Measurements from ENCODE around the gene PBX3. TPM values are rescaled to one million over a fixed set of nuclear protein-coding genes. Genes with fewer than 3 reads are reported as not detected.
A peak's percentile ranks its signal among the peaks of the same experiment; 100 is the strongest.

The PBX3 gene
- total and polyA plus RNA-seq, 3 donors from 2014 or later = 21.0 to 56.1 (median 48.0) TPM

DNA sequence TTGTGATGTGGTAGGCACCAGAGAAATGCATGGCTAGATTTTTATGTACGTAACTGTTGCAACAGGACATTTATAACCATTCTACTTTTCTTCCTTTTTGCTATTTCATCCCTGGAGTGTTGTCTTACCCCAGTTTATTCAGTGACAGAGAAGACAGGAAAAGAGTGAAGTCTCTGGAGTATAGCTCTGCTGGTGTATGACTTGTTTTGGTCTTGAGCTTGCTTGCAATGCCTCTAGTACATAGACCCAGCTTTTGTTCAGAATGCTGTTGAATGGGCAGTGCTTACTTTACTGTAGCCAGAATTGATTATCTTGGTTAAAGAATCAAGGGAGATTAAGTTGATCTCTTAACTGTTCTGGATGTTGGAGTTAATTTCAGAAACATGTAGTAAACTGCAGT, 94.3 kb downstream of the PBX3 start:
- no peak overlapping the region for H3K27ac ChIP-seq

DNA sequence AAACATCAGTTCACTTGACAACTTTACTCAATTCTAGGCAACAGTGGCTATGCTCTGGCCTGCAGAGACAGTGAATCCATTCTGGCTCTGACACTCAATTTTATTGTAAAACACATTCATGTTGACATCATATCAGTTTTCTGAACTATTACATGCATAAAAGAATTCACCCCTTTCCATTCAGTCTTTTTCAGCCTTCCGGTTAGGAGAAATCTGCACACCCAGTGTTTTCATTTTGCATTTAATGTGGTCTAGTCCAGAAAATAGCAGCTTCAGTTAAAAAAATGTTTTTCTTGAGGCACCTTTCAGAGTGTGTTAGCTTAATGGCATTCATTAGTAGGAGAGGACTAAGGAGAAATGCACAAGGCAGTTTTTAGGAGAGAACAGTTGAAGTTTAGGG, 95.1 kb downstream of the PBX3 start:
- Histone ChIP-seq H3K4me3 (no peak overlapping the region), H3K27me3 (no peaks in the 10 kb centered on the region), H3K4me1 (no peaks in the 10 kb centered on the region), H3K9me3 (no peaks in the 10 kb centered on the region), H3K36me3 (ENCODE audit: low read depth, missing control alignments) (no peaks in the 10 kb centered on the region), H3K27ac (no peak overlapping the region)
- intact Hi-C loops (cut with DNase I; ENCODE audit: low total_unique reads) = no loop called here
- no peak for DNase-seq
- no peak for TF ChIP-seq POLR2A (IDR thresholded peaks at IDR 0.05)
- TF ChIP-seq, protein P1, sequence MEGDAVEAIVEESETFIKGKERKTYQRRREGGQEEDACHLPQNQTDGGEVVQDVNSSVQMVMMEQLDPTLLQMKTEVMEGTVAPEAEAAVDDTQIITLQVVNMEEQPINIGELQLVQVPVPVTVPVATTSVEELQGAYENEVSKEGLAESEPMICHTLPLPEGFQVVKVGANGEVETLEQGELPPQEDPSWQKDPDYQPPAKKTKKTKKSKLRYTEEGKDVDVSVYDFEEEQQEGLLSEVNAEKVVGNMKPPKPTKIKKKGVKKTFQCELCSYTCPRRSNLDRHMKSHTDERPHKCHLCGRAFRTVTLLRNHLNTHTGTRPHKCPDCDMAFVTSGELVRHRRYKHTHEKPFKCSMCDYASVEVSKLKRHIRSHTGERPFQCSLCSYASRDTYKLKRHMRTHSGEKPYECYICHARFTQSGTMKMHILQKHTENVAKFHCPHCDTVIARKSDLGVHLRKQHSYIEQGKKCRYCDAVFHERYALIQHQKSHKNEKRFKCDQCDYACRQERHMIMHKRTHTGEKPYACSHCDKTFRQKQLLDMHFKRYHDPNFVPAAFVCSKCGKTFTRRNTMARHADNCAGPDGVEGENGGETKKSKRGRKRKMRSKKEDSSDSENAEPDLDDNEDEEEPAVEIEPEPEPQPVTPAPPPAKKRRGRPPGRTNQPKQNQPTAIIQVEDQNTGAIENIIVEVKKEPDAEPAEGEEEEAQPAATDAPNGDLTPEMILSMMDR (IDR thresholded peaks at IDR 0.05) = no peak
- WGBS, 2 donors = 78 to 84% methylated on average over 1 of the region's 1 CpG

More for the DNA sequence above, 94.3 kb downstream of the PBX3 start:
- no peak for DNase-seq
- Histone ChIP-seq H3K36me3 (ENCODE audit: low read depth, missing control alignments) (no peaks in the 10 kb centered on the region), H3K9me3 (no peaks in the 10 kb centered on the region), H3K4me3 (no peak overlapping the region), H3K4me1 (no peaks in the 10 kb centered on the region), H3K27me3 (no peaks in the 10 kb centered on the region)
- 81 to 92% methylated on average over 1 of the region's 1 CpG for WGBS, 2 donors
- intact Hi-C loops (cut with DNase I; ENCODE audit: low total_unique reads) = no loop called here
- TF ChIP-seq, protein P1 (IDR thresholded peaks at IDR 0.05) = no peak
- no peak for TF ChIP-seq POLR2A (IDR thresholded peaks at IDR 0.05)

DNA sequence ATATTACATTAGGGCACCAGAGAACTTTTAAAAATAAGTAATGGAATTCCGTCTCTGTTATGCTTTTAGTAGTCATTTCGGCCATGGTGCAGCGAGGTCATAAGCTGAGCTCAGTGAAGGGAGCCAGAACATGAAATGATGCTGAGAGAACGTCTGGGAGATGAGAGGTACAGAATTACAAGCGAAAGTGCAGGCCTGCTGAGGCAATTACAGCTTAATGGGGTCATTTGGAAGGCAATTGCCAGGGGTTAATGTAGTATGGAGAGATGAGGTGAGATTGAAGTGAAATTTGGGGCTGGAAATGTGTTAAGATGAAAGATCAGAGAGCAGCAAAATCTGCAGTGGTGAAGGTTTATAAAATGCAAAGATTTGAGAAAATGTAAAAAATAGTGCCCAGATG, 96.5 kb downstream of the PBX3 start:
- H3K4me3 ChIP-seq = no peak overlapping the region
- WGBS, 2 donors = 53 to 56% methylated on average over 5 of the region's 5 CpGs
- H3K9me3 ChIP-seq = no peaks in the 10 kb centered on the region
- no peaks in the 10 kb centered on the region for H3K36me3 ChIP-seq (ENCODE audit: low read depth, missing control alignments)
- DNase-seq = no peak
- H3K4me1 ChIP-seq = no peaks in the 10 kb centered on the region
- H3K27me3 ChIP-seq = no peaks in the 10 kb centered on the region
- no peak for TF ChIP-seq POLR2A (IDR thresholded peaks at IDR 0.05)
- TF ChIP-seq, protein P1 (IDR thresholded peaks at IDR 0.05) = no peak
- H3K27ac ChIP-seq = peak overlapping the region in 1 of 2 donors; percentile 11
- intact Hi-C loops (cut with DNase I; ENCODE audit: low total_unique reads) = no loop called here

DNA sequence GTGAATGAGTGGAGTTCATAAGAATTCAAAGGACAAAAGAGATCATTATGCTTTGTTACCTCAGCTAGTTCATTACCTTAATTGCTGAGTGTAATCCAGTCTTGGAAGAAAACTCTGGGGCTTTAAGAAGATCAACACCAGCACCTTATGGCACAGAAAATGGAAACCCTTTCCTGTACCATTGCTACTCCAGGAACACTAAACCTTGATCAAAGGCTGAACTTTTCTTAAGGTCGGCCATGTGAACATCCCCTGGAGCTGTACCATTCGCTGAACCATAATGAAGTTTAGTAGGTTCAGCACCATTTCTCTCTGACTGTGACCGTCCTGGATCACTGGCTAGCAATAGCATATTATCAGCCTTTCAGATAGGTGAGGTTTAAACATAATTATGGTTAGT, 97.4 kb downstream of the PBX3 start:
- WGBS, 2 donors = 78 to 91% methylated on average over 3 of the region's 3 CpGs
- Histone ChIP-seq H3K4me3 (no peak overlapping the region), H3K9me3 (no peaks in the 10 kb centered on the region), H3K4me1 (no peaks in the 10 kb centered on the region), H3K27me3 (no peaks in the 10 kb centered on the region), H3K36me3 (ENCODE audit: low read depth, missing control alignments) (no peaks in the 10 kb centered on the region), H3K27ac (no peak overlapping the region)
- TF ChIP-seq POLR2A (IDR thresholded peaks at IDR 0.05) = no peak
- TF ChIP-seq, protein P1 (IDR thresholded peaks at IDR 0.05) = no peak
- intact Hi-C loops (cut with DNase I; ENCODE audit: low total_unique reads) = no loop called here
- DNase-seq = no peak

DNA sequence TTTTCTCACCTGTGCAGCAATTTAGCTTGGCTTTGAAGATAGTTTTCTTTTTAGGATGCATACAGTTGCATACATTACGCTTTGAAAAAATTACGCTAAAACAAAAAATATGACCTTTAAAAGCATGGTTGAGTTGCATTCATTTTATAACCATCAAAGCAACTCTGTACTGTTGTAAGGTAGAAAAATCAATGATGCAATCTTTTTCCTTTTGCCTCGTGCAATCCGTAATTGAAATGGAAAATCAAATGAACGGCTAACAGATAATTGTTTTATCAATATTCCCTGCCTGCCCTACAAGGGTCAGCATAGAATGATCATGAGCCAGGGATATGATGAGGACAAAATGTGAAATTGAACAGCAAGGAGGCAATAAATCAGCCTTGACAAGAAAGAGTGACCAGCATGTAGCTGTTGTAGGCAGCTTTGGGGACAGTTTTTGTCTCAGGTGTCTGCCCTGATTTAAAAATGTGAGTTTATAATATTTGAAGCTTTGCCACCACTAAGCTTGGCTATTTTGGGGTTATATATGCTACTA, 98.2 kb downstream of the PBX3 start:
- no peaks in the 10 kb centered on the region for H3K36me3 ChIP-seq (ENCODE audit: low read depth, missing control alignments)
- H3K27me3 ChIP-seq = no peaks in the 10 kb centered on the region
- no peak overlapping the region for H3K27ac ChIP-seq
- H3K4me3 ChIP-seq = no peak overlapping the region
- no peaks in the 10 kb centered on the region for H3K9me3 ChIP-seq
- DNase-seq = no peak
- 94 to 98% methylated on average over 5 of the region's 5 CpGs for WGBS, 2 donors
- TF ChIP-seq, protein P1 (IDR thresholded peaks at IDR 0.05) = no peak
- no peak for TF ChIP-seq POLR2A (IDR thresholded peaks at IDR 0.05)
- H3K4me1 ChIP-seq = no peaks in the 10 kb centered on the region
- intact Hi-C loops (cut with DNase I; ENCODE audit: low total_unique reads) = no loop called here
